A172 (cell line): Measurements from ENCODE around the gene ALPP. TPM values are rescaled to one million over a fixed set of nuclear protein-coding genes. Genes with fewer than 3 reads are reported as not detected.
A peak's percentile ranks its signal among the peaks of the same experiment; 100 is the strongest.
"Not testable (repeated sequence)": the region's sequence is repeated elsewhere in the genome, so short reads cannot be mapped to it uniquely, and the experiment has no call there.

Experiments used
- DNase-seq: peaks from one replicate; pipeline ENCODE4 v3.0.0-alpha.2; 2015; ENCODE audit warnings: low spot score
- total RNA-seq: library from RNA; depleted of rRNA; stranded (reverse); fragments of >200 nt; shearing (Covaris generic); gene quantifications from 2 replicates; pipeline ENCODE4 v1.2.3, GENCODE V29; 2014

The ALPP gene
- total RNA-seq, 1 experiment from 2014 or later, result 2.1 TPM

DNA sequence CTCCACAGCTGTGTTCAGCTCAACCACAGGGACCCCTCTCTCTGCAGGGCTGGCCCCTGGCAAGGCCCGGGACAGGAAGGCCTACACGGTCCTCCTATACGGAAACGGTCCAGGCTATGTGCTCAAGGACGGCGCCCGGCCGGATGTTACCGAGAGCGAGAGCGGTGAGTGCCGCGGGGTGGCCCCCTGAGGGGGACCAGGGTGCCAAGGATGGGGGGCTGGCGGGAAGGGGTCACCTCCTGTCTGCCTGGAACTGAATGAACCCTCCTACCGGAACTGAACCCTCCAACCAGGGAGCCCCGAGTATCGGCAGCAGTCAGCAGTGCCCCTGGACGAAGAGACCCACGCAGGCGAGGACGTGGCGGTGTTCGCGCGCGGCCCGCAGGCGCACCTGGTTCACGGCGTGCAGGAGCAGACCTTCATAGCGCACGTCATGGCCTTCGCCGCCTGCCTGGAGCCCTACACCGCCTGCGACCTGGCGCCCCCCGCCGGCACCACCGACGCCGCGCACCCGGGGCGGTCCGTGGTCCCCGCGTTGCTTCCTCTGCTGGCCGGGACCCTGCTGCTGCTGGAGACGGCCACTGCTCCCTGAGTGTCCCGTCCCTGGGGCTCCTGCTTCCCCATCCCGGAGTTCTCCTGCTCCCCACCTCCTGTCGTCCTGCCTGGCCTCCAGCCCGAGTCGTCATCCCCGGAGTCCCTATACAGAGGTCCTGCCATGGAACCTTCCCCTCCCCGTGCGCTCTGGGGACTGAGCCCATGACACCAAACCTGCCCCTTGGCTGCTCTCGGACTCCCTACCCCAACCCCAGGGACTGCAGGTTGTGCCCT lies 2.9 kb downstream of the ALPP start:
- not testable (repeated sequence) for DNase-seq

DNA sequence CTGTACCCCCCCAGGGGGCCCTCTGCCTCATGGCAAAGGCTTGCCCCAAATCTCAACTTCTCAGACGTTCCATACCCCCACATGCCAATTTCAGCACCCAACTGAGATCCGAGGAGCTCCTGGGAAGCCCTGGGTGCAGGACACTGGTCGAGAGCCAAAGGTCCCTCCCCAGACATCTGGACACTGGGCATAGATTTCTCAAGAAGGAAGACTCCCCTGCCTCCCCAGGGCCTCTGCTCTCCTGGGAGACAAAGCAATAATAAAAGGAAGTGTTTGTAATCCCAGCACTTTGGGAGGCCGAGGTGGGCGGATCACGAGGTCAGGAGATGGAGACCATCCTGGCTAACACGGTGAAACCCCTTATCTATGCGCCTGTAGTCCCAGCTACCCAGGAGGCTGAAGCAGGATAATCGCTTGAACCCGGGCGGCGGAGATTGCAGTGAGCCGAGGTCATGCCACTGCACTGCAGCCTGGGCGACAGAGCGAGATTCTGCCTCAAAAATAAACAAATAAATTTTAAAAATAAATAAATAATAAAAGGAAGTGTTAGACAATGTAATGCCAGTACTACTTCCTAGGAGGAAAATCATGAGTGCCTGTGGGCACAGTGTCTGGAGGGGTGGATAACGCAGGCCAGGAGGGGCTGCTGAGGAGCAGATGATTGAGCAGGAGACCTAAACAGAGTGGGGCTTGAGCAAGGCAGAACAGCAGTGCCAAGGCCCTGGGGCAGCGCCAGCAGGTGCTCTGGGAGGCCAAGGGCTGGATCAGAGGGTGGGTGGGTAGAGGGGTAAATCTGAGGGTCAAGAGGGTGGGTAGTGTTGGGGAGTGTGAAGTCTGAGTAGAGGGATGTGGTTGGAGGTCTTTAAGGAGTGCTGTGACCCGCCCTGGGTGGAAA lies 4.0 kb downstream of the ALPP start:
- no peak for DNase-seq

DNA sequence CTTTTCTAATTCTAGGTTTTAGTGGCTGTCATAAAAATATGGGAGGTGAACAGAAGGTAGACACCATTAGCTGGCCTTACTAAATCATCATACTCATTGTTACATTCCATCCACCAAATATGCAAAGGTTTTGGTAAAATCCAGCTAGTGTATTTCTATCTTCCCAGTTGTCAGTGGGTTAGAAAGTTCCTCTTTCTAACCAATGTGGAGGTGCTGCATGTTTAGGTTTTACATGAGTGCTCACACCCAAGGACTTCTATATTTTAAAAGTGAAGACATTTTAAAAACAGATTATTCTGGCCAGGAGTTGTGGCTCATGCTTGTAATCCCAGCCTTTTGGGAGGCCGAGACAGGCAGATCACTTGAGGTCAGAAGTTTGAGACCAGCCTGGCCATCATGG lies 5.9 kb downstream of the ALPP start:
- DNase-seq, result no peak

DNA sequence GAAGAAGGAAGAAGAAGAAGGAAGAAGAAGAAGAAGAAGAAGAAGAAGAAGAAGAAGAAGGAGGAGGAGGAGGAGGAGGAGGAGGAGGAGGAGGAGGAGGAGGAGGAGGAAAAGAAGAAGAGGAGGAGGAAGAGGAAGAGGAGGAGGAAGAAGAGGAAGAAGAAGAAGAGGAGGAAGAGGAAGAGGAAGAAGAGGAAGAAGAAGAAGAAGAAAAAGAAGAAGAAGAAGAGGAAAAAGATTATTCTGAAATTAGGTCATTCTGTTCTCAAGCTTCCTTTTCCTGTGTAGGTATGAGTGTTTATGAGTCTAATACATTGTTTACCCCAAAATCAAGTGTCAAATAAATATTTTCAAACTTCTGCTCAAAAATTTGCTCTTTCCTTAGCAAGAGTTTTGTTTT lies 6.5 kb downstream of the ALPP start:
- DNase-seq, result not testable (repeated sequence)

DNA sequence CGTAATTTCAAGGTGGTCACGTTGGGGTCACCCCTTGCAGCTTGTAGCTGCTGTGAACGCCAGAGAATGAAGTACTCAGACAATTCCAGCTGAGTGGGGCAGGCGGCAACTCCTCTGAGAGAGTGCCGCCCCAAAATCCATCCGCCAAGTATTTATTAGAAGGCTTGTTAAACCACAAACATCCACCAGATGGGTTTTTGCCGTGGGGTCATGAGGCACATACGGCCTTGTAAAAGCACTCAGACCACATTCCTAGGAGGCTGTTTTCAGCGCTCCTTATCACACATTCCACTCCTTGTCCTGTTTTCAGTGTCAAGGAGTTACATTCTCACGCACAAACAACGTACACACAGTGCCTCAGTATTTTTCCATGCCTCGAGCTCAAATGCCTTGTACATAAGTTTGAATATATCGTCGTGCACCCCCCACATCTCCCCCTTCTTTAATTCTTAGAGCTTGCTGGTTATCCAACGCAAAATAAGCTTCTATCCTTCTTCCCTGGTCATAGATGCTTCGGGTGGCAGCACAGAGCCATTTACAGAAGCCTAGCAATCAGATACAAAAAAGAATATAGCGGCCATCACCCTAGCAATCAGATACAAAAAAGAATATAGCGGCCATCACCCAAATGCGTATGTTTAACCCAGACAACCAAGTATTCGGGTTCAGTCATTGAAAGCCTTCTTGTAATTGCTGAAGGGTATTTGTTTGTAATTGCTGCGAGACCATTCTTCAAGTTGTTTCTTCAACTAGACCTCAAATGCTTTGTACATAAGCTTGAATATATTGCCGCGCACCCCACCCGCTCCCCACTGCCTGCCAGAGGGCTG lies 7.3 kb downstream of the ALPP start:
- peak; percentile 91 for DNase-seq

DNA sequence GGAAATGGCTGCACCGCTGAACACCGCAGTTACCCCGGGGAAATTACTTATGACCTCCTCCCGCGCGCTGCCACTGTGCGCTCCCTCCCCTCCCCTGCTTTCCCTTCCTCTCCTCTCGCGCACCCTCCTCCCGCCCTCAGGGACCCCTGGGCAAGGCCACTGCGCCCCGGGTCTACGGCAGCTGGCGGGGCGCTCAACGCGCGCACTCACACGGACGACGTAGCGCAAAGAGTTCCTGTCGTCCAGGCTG lies 7.9 kb downstream of the ALPP start:
- DNase-seq, result no peak

DNA sequence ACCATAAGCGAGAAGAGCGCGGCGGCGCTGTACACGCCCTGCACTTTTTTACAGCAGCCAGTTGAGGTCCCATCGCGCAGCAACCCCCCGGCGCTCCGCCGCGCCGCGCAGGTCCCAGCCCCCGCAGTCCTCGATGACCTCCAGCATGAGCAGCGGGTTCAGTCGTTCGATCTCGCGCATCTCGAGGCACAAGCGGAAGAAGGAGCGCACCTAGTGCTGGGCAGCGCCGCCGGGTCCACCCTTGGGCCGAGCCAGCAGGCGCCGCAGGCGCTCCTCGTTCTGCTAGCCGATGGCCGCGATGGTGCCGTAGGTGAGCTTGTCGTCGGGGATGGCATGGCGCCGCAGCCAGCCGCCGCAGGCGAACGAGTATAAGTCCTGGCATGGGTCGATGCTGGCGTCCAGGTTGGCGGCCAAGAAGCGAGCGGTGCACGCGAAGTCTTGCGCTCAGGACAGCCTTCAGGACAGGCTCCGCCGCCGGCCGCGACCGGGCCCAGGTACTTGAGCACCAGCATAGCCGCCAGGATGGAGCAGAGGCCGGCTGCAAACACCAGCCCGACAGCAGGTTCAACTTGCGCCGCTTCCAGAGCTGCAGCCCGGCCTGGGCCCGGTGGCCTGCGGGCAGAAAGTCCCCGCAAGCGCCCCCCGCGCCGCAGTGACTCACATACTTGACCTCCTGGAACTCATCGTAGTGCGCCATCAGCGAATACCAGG lies 8.3 kb downstream of the ALPP start:
- DNase-seq, result no peak

DNA sequence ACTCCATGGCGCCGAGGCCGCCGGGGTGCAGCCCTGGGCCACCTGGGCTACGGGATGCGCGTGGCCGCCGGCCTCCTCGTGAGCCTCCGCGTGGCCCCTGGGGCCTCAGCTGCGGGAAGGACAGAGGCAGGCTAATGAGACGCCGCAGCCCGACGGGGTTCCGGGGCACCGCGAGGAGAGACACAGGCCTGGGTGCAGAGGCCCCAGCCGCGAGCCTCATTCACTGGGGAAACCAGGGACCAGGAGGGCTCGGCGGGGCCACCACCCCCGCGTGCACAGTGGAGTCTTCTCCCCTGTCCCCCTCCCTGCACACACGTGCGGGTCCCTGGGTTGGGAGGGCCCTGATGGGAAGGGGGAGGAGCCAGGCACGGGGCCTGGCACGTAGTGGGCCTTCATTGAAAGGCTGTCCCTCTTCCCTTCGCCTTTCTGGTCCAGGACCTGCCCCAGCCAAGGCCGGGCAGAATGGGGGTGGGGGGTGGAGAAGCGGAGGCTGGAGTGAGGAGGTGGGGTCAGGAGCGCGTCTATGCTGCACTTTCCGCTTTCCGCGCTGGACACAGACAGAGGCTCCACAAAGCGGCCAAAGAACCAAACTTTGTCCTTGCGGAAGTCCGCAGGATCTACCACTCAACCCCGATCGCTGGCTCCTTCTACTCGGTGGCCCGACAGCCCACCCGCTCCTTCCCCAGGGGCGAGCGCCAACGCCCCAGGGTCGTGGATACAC lies 9.1 kb downstream of the ALPP start:
- DNase-seq, result no peak

DNA sequence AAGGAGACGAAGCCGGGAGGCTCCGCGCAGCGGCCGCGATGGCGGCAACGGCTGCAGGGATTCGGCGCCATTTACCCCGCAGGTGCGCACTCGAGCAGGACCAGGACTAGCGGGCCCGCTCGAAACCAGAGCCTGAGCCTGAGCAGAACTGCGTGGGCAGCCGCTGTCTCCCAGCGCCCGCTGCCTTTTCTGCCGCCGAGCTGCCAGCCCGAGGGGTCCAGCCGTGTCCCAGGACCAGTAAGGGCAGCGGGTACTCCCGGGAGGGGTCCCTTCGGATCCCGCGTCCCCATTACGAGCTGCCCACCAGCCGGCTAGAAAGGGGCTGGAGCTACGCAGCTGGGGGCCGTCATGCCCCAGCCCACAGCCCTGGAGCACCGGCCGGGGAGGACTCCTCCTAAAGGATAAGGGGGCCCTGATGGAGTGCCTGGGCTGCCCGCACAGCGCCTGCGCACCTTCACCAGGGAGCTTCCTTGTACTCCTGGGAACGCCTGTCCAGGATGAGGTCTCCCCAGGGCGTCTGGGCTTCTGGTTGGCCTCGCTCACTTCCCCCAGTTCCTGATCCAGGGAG lies 9.9 kb downstream of the ALPP start:
- no peak for DNase-seq

DNA sequence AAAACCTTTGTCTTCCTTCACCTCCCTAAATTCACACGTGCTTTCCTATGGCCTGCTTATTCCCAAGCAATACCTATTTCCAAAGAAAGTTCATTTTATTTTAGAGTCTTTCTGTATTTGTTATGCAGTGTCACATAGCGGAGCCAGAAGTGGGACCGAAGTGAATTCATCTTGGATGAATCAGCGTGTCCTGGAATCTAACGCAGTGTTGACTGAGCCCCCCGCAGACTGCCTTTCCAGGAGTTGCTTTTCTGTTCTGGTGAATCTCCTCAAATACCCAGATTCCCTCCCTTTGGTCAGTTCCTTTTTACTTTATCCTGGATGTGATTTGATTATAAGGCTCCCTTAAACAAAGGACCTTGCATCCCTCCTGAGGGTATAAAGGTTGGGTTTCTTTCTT lies 10.8 kb downstream of the ALPP start:
- peak; percentile 73 for DNase-seq

DNA sequence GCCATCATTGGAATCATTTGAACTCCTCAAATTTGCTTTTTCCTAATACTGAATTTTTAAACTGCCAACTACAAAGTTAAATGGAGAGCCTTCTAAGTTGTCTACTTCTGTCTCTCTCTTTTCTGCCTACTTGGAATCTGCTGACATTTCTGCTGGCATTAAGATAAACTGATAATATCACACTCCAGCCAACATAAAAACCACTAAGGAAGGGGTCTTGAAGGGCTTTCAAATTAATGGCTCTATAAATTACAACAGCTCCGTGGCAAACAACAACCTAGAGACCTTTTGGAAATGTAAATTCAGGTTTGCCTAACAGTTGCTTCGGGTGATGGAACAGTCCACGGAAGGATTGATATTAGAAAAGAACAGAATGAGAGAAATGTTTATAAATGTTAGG lies 12.1 kb downstream of the ALPP start:
- no peak for DNase-seq

DNA sequence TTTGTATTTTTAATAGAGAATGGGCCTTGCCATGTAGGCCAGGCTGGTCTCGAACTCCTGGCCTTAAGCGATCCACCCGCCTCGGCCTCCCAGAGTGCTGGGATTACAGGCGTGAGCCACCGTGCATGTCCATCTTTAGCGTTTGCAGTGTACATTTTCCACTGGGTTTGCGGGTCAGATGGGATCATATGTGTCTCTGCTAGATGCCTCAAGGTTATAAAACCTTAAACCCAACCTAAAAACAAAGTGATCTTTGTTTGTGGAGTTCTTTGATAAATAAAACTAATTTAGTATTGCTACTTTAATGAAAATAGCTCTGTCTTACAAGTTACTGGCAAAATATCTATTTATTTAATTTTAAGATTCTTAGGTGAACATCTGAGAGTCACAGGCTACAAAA lies 15.0 kb downstream of the ALPP start:
- DNase-seq, result no peak

DNA sequence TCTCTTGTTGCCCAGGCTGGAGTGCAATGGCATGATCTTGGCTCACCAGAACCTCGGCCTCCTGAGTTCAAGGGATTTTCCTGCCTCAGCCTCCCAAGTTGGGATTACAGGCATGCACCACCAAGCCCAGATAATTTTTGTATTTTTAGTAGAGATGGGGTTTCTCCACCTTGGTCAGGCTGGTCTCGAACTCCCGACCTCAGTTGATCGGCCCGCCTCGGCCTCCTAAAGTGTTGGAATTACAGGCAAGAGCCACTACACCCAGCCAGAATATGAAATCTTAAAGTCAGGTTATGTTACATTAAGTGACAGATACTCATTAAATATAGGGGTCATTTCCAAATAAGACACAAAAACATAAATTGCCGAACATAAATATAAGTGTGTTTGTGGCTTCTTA lies 15.9 kb downstream of the ALPP start:
- DNase-seq, result not testable (repeated sequence)

DNA sequence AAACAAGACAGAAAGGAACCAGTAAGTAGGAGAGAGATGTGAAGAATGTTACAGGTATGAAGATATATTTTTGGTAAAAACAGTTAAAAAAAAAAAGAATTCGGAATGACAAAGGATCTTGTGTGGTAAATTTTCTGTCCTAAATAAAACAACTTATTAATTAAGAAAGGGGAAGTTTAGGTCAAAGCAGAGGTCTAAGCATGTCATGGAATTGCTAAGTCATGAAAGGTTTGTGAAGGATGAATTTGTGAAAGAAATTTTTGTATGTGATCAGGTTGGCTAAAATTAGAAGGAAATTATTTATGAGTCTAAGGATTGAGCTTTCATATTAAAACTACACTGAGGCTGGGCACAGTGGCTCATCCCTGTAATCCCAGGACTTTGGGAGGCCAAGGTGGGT lies 17.0 kb downstream of the ALPP start:
- no peak for DNase-seq

DNA sequence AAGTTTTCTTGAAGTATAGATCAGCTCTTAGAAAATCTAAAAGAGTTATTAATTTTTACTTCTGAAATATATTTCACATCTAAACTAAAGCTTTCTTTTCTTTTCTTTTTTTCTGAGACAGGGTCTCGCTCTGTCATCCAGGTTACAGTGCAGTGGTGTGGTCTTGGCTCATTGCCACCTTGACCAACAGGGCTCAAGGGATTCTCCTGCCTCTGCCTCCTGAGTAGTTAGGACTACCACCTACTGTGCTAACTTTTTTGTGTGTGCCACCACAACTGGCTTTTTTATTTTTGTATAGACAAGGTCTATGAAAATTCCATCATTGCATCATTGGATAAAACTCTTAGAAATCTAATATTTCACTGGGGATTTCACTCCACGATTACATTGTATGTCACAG lies 18.1 kb downstream of the ALPP start:
- no peak for DNase-seq

DNA sequence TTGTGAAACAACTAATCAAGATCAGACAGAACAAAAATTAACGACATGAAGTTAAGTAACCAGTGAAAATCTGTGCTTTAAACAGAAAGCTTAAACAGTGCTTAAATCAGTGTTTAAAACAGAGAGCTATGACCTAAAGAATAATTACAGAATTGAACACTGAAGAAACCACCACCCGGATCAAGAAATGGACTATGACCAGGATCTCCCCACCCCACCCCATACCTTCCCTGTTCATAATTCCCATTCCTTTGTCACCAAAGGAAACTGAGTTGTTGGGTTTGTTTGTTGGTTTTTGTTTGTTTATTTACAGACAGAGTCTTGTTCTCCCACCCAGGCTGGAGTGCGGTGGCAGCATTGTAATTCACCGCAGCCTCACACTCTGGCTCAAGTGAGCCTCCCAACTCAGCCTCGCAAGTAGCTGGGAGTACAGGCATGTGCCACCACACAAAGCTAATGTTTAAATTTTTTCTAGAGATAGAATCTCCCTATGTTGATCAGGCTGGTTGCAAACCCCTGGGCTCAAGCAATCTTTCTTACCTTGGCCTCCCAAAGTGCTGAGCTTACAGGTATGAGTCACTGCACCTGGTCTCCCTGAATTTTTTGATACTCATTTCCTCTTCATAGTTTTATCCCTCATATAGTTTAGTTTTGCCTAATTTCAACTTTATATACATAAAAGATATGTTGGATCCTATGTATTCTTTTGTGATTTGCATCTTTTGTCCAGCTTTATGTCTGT lies 19.9 kb downstream of the ALPP start:
- DNase-seq, result no peak

DNA sequence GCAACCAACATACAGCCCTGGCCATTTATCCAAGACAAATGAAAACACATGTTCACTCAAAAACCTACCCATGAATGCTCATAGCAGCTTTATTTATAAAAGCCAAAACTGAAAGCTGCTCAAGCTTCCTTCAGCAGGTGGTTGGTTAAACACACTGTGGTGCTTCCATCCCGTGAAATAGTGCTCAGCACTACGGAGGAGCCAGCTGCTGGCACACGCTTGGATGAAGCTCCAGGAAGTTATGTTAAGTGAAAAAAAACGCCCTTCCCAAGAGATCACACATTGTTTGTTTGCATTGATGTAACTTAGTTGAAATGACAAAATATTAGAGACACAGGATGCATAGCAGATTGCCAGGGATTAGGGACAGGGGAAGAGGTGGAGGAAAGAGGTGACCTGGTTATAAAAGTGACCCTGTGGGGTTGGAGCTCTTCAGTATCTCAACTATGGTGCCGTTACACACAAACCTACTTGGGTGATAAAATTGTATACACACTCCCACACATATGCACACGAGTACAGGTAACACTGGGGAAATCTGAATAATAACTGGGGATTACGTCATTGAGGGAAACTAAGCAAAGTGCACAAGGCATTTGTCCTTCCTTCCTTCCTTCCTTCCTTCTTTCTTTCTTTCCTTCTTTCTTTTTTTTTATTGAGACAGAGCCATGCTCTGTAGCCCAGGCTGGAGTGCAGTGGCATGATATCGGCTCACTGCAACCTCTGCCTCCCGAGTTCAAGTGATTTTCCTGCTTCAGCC lies 21.9 kb downstream of the ALPP start:
- no peak for DNase-seq

DNA sequence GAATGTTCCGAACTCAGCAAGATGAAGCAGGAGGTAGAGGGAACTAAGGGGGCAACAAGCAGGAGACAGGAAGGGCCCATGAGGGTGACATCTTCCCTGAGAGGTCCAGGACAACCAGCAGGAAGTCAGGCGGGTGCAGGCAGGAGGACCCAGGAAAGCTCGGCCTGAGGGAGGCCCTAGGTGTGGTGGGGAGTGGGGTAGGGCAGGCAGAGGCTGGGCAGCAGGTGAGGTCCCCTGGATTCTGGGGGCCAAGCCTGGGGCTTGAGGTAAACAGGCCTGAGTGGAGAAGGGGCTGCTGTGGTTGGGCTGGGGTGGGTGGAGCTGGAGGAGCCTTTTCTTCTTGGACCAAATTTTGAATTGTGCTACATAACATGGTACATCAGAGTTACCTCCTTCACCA lies 24.0 kb downstream of the ALPP start:
- DNase-seq, result no peak

DNA sequence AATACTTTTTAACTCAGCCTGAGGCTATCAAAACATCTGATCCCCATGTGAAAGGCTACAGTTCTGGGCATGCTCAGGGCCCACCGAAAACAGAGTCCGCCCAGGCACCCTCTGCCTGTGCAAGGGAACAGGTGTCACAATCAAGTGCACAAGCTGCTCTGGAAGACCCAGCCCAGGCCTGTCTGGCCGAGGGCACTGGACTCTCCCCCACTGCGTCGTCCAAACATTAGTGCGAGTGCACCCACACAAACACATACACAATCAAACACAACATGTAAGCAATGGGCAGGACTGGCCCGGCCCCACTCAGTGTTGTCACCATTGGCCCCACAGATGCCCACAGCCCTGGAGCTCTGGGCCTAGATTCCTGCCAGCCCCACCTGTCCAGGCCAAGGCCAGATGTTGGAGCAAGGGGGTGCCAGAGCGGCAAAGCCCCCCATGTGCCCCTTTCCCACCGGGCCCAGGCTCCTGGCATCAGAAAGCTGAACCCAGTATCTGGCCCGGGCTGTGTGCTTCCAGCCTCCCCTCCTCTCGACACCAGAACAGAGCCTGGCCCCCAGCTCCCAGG lies 27.5 kb downstream of the ALPP start:
- no peak for DNase-seq
